RWPE1 (cell line): ENCODE measurements around the gene PHLPP1.

Source experiments
- CTCF ChIA-PET: fragments of 350-600 bp; sonication (Branson Sonifier 250); formaldehyde crosslinking; extraction: SDS; loops from one replicate; lab custom pipeline; 2021; lab: Yijun Ruan, JAX
- POLR2A ChIA-PET: fragments of 400-600 bp; formaldehyde crosslinking; extraction: SDS; loops from one replicate; lab custom pipeline; 2020; ENCODE audit warnings: antibody characterized with exemption; ENCODE audit not compliant: low non-redundant PET; lab: Yijun Ruan, JAX
- DNase-seq: peaks from one replicate; pipeline ENCODE4 v3.0.0; 2012; ENCODE audit warnings: low spot score
- H3K27ac ChIP-seq: fragments of 450-650 bp; 2 replicates; pipeline ENCODE4 v1.5.1; 2017
- TF ChIP-seq, protein P1 (sequence below): fragments of 450-650 bp; conservative IDR thresholded peaks from 2 replicates; pipeline ENCODE4 v1.5.1; 2017; ENCODE audit warnings: low read depth, mild to moderate bottlenecking

PHLPP1 gene

DNA sequence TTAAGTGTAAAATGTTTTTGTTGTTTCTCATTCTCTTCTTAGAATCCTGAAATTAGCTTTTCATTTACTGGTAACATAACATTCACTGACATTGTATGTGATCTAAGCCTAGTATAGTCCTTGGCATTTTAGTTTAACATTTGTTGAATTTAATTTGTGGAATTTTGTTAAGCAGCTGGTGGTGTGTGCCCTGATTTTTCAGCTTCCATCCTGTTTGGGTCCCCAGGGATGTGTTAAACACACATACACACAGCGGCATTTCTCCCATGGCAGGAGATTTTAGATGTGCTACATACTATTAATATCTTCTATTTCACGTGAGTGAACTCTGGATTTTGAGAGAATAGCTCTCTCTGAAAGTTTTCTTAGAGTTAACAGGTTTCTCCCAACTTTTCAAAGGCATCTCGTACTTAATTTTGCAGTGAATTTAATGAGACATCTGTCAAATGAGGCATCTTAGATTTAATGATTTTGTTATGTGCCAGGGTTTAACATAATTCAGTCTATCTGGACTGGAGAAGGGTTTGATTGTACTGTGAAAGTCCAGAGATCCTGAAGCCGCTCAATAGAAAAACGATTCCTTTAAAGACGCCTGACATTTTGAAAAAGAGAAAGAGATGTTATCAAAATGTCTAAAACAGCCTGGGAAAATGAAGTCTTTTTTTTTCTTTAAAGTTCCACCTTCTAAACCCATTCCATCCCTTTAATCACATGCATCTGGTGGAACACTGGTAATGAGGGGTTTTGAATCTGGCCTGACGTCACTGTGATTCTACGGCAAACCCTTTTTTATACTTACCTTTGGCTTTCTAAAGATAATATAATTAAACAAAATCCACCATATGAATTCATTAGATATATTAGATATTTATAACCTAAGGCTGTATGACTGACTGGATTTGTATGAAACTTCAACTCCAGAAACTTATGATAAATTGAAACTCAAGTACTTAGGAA lies 6.8 kb downstream of the PHLPP1 start:
- ChIA-PET CTCF (no interaction called here), POLR2A (no interaction called here)
- TF ChIP-seq, protein P1, sequence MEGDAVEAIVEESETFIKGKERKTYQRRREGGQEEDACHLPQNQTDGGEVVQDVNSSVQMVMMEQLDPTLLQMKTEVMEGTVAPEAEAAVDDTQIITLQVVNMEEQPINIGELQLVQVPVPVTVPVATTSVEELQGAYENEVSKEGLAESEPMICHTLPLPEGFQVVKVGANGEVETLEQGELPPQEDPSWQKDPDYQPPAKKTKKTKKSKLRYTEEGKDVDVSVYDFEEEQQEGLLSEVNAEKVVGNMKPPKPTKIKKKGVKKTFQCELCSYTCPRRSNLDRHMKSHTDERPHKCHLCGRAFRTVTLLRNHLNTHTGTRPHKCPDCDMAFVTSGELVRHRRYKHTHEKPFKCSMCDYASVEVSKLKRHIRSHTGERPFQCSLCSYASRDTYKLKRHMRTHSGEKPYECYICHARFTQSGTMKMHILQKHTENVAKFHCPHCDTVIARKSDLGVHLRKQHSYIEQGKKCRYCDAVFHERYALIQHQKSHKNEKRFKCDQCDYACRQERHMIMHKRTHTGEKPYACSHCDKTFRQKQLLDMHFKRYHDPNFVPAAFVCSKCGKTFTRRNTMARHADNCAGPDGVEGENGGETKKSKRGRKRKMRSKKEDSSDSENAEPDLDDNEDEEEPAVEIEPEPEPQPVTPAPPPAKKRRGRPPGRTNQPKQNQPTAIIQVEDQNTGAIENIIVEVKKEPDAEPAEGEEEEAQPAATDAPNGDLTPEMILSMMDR: no peak
- DNase-seq: no peak
- no peak overlapping the region for H3K27ac ChIP-seq

DNA sequence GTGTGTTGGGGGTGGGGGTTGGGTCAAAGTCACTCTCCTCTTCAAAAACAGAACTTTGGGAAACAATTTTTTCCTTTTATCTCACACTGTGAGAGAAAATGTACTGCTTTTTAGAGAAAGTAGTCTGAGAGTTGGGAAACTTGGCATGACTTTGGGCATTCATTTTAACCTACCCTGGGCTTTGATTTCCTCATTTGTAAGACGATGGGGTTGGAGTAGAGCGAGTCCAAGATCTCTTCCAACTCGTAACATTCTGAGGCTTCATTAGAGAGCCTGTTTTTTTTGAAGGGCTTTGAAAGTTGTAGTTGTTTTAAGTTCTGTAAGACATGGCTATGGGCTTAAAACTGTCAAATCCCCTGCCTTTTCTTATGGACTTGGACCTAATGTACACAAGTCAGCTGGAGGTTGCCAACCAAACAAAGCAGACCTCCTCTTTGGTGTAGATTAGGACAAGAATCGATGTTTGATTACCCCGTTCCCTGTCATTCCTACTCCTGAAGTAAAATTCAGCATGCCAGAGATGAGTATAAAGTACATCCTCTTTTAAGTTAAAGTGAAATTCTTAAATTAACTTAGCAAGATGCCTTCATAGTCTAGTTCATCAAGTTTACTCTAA lies 8.4 kb downstream of the PHLPP1 start:
- ChIA-PET POLR2A (no interaction called here), CTCF (interaction anchor here (0.6 kb wide), 1 partner anchor 231 kb away, joined by 3 read pairs; no protein-coding TSS in a partner anchor)
- TF ChIP-seq, protein P1: no peak
- no peak overlapping the region for H3K27ac ChIP-seq
- no peak for DNase-seq

DNA sequence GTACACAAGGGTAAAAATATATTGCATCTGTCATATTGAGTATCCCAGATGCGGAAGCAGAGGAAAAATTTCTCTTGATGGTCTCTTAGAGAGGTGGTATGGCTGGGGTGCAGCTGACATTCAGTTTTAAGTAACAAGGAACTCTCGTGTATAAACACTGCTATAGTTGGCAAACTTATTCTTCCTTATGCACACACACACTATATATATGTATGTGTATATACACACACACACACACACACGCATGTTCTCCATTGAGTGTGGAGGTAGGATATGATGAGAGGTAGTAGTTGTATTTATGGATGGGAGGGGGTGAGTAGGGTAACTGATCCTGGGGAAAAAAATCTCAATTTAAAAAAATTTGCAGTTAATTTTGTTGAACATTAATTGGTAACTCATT lies 10.6 kb downstream of the PHLPP1 start:
- TF ChIP-seq, protein P1: no peak
- H3K27ac ChIP-seq: no peak overlapping the region
- no peak for DNase-seq
- CTCF ChIA-PET: interaction anchor here (0.6 kb wide), 1 partner anchor 132 kb away, joined by 6 read pairs; no protein-coding TSS in a partner anchor
- POLR2A ChIA-PET: no interaction called here

DNA sequence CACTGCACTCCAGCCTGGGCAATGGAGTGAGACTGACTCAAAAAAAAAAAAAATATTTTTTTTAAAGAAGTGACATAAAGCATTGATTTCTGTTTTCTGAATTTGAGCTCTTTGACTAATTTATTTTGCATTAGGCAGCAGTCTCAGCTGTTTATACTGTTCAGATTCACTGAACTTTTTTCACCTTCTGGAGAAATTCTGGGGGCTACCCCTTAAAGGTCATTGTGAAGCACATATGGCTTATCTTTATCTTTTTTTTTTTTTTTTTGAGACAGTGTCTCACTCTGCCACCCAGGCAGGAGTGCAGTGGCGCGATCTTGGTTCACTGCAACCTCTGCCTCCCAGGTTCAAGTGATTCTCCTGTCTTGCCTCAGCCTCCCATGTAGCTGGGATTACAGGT lies 12.9 kb downstream of the PHLPP1 start:
- no peak for DNase-seq
- ChIA-PET POLR2A (no interaction called here), CTCF (no interaction called here)
- TF ChIP-seq, protein P1: no peak
- no peak overlapping the region for H3K27ac ChIP-seq

DNA sequence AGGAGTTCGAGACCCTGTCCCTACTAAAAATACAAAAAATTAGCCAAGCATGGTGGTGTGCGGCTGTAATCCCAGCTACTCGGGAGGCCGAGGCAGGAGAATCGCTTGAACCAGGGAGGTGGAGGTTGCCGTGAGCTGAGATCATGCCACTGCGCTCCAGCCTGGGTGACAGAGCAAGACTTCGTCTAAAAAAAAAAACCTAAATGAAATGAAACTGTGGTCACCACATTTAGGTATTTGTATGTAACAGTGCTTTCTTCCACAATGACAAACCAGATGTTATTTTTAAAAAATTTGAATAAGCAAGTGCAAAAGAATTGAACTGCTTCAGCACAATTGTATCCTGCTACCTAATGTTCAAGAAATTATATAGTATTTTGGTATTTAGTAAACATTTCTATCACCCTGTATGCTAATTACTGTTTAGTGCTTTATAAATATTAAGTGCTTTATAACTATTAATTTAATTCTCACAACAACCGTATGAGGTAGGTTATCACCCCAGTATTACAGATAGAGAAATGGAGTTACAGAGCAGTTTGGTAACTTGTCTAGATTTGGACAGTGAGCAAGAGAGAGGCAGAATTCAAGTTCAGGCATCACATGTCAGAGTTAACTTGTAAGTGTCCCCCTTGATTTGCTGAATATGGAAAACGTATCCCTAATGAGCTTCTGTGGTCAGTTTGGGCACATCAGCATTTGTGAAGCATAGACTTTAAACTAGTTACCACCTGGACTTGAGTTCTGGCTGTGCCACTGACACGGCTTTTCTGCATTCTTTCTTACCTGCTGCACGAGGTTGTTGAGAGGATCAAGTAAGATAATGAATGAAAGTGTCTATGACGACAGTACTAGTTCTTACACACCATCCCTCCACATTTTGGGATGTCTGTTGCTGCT lies 14.4 kb downstream of the PHLPP1 start:
- CTCF ChIA-PET: no interaction called here
- POLR2A ChIA-PET: no interaction called here
- H3K27ac ChIP-seq: no peak overlapping the region
- no peak for DNase-seq
- TF ChIP-seq, protein P1: no peak

DNA sequence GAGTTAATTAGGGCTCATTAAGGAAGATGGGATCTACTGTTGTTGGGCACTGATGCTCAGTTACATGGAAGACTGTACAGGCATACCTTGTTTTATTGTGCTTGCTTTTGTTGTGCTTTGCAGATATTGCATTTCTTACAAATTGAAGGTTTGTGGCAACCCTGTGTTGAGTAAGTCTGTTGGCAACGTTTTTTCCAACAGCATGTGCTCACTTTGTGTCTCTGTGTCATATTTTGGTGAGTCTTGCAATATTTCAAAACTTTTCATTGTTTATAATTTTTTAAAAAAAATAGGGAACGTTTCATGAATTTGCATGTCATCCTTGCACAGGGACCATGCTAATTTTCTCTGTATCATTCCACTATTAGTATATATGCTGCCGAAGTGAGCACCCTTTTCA lies 15.6 kb downstream of the PHLPP1 start:
- no peak for DNase-seq
- ChIA-PET POLR2A (no interaction called here), CTCF (no interaction called here)
- no peak overlapping the region for H3K27ac ChIP-seq
- TF ChIP-seq, protein P1: no peak
